ENCODE data around the gene EML6. TPM values are rescaled to one million over a fixed set of nuclear protein-coding genes. Genes with fewer than 3 reads are reported as not detected.

Gene EML6
- total RNA-seq, 4 donors from 2014 or later = 0.62 to 1.5 (median 1.1) TPM

GRCh38 chr2:54710216-54710615 lies 13.2 kb upstream of the EML6 start:
- Histone ChIP-seq H3K36me3 (no peaks in the 10 kb centered on the region), H3K27me3 (peaks cover 20% of the 10 kb centered on the region), H3K27ac (no peak overlapping the region), H3K9me3 (no peaks in the 10 kb centered on the region), H3K4me1 (peaks cover 0 to 13% (median 7%) of the 10 kb centered on the region in 3 donors), H3K4me3 (no peak overlapping the region)
- TF ChIP-seq EP300 (IDR thresholded peaks at IDR 0.05) (no peak), POLR2A (IDR thresholded peaks at IDR 0.05) (no peak), POLR2AphosphoS5 (IDR thresholded peaks at IDR 0.05) (no peak)
- TF ChIP-seq, protein P1, sequence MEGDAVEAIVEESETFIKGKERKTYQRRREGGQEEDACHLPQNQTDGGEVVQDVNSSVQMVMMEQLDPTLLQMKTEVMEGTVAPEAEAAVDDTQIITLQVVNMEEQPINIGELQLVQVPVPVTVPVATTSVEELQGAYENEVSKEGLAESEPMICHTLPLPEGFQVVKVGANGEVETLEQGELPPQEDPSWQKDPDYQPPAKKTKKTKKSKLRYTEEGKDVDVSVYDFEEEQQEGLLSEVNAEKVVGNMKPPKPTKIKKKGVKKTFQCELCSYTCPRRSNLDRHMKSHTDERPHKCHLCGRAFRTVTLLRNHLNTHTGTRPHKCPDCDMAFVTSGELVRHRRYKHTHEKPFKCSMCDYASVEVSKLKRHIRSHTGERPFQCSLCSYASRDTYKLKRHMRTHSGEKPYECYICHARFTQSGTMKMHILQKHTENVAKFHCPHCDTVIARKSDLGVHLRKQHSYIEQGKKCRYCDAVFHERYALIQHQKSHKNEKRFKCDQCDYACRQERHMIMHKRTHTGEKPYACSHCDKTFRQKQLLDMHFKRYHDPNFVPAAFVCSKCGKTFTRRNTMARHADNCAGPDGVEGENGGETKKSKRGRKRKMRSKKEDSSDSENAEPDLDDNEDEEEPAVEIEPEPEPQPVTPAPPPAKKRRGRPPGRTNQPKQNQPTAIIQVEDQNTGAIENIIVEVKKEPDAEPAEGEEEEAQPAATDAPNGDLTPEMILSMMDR (IDR thresholded peaks at IDR 0.05) = no peak
- ATAC-seq = no peak
- 75 to 100% methylated on average over 2 to 4 of the region's 10 CpGs for WGBS, 2 donors (ENCODE audit: low coverage in 1 of 2)

- Histone ChIP-seq H3K27me3 (peaks cover 20% of the 10 kb centered on the region), H3K27ac (no peak overlapping the region), H3K4me3 (no peak overlapping the region), H3K36me3 (no peaks in the 10 kb centered on the region), H3K9me3 (no peaks in the 10 kb centered on the region), H3K4me1 (peaks cover 0 to 13% (median 7%) of the 10 kb centered on the region in 3 donors)
- 96 to 98% methylated on average over 6 of the region's 6 CpGs for WGBS, 2 donors (ENCODE audit: low coverage in 1 of 2)
- no peak for ATAC-seq
- TF ChIP-seq, protein P1 (IDR thresholded peaks at IDR 0.05) = no peak
- TF ChIP-seq EP300 (IDR thresholded peaks at IDR 0.05) (no peak), POLR2A (IDR thresholded peaks at IDR 0.05) (no peak), POLR2AphosphoS5 (IDR thresholded peaks at IDR 0.05) (no peak)
Observed at GRCh38 chr2:54712516-54712915, 10.9 kb upstream of the EML6 start.

DNA sequence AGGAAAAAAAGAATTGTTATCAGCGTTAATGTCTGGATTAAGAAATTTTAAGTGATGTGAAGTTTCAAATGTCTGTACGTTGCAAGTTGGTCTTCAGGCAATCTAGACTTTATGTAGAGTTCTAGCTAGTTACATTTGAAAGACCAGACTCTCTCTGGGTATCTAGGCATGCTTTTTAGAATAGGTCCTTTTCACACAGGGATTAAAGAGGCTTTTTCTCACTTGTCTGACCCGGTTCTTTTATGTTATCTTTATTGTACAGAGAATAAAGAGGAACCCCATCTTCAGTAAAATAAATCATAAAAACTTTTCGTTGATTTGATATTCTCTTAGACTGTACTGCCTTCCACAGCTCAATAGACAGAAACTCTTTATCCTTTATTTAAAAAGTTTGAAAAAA lies 8.5 kb upstream of the EML6 start:
- Histone ChIP-seq H3K27ac (no peak overlapping the region), H3K27me3 (peaks cover 8% of the 10 kb centered on the region), H3K4me1 (no peaks in the 10 kb centered on the region), H3K36me3 (no peaks in the 10 kb centered on the region), H3K9me3 (no peaks in the 10 kb centered on the region), H3K4me3 (no peak overlapping the region)
- no peak for TF ChIP-seq POLR2AphosphoS5 (IDR thresholded peaks at IDR 0.05)
- TF ChIP-seq, protein P1 (IDR thresholded peaks at IDR 0.05) = no peak
- no peak for TF ChIP-seq POLR2A (IDR thresholded peaks at IDR 0.05)
- TF ChIP-seq EP300 (IDR thresholded peaks at IDR 0.05) = no peak
- ATAC-seq = no peak
- 55 to 75% methylated on average over 4 of the region's 4 CpGs for WGBS, 2 donors (ENCODE audit: low coverage in 1 of 2)

GRCh38 chr2:54716375-54716774 lies 7.1 kb upstream of the EML6 start:
- no peaks in the 10 kb centered on the region for H3K9me3 ChIP-seq
- H3K27me3 ChIP-seq = peaks cover 4% of the 10 kb centered on the region
- H3K36me3 ChIP-seq = no peaks in the 10 kb centered on the region
- H3K27ac ChIP-seq = no peak overlapping the region
- no peak for TF ChIP-seq POLR2AphosphoS5 (IDR thresholded peaks at IDR 0.05)
- TF ChIP-seq POLR2A (IDR thresholded peaks at IDR 0.05) = no peak
- no peak overlapping the region for H3K4me3 ChIP-seq
- no peaks in the 10 kb centered on the region for H3K4me1 ChIP-seq
- no peak for ATAC-seq

DNA sequence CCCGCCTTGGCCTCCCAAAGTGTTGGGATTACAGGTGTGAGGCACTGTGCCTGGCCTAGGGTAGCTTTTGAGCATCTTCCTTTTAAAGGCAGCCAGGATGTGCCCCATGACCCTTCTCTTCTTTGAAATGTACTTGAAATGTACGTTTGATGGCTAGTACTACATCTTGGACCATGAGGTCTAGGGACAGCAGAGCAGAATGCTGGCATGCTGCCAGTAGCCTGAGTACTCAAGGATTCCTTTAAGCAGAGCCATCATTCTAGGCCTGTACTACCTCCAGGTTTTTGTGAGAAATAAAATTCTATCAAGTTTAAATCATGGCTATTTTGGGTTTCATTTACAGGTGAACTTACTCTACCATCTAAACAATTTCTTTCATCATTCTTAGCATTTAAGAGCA lies 2.9 kb upstream of the EML6 start:
- no peak for ATAC-seq

More for the DNA sequence above, 2.9 kb upstream of the EML6 start:
- Histone ChIP-seq H3K9me3 (no peaks in the 10 kb centered on the region), H3K4me3 (no peak overlapping the region), H3K36me3 (no peaks in the 10 kb centered on the region), H3K4me1 (peaks cover 0 to 27% (median 6%) of the 10 kb centered on the region in 3 donors), H3K27ac (no peak overlapping the region), H3K27me3 (peaks cover 14% of the 10 kb centered on the region)
- WGBS, 2 donors (ENCODE audit: low coverage in 1 of 2) = 54% methylated on average over 2 of the region's 2 CpGs; no CpG with 5 or more reads in 1 of the 2 donors
- TF ChIP-seq POLR2AphosphoS5 (IDR thresholded peaks at IDR 0.05) (no peak), POLR2A (IDR thresholded peaks at IDR 0.05) (no peak), EP300 (IDR thresholded peaks at IDR 0.05) (no peak)
- TF ChIP-seq, protein P1 (IDR thresholded peaks at IDR 0.05) = no peak

Data from gastroesophageal sphincter (tissue), 4 donors.